Measurements from ENCODE around the gene CDKL4. TPM values are rescaled to one million over a fixed set of nuclear protein-coding genes. Genes with fewer than 3 reads are reported as not detected.

The CDKL4 gene
- polyA plus RNA-seq, 1 donor from 2014 or later = not detected

- Mint-ChIP-seq H3K9me3 (no peaks in the 10 kb centered on the region), H3K4me3 (no peak overlapping the region), H3K4me1 (peaks cover 16 to 21% (median 16%) of the 10 kb centered on the region in 3 donors), H3K36me3 (no peaks in the 10 kb centered on the region), H3K27me3 (no peaks in the 10 kb centered on the region), H3K27ac (peak overlapping the region in 2 of 3 donors; percentile 8 to 11)
Observed at GRCh38 chr2:39135690-39136259, 108.0 kb downstream of the CDKL4 start.

DNA sequence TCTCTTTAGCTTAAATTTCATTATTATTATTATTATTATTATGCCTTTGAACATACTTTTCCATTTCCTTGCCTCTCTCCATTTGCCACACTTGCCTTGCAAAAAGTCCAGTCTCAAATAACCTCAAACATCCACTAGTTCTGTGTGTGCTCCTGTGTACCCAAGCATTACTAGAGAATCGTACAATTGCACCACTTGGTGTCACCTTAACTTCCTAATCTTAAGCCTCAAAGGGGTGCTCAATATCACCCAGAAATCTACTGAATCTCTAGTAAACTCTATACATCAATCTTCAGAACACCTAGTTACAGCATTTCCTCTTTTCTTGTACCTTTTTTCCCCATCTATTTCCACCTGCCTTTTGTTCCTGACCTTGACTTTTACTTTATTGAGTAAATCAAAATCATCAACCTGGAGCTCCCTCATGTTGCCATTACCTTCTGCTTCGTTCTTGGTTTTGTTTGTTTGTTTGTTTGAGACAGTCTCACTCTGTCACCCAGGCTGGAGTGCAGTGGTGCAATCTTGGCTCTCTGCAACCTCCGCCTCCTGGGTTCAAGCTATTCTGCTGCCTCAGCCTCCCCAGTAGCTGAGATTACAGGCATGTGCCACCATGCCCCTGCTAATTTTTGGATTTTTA is 110.4 kb downstream of the CDKL4 start:
- Mint-ChIP-seq H3K27me3 (no peaks in the 10 kb centered on the region), H3K9me3 (no peaks in the 10 kb centered on the region), H3K27ac (no peak overlapping the region), H3K36me3 (no peaks in the 10 kb centered on the region), H3K4me3 (no peak overlapping the region), H3K4me1 (peaks cover 18 to 25% (median 22%) of the 10 kb centered on the region in 3 donors)

DNA sequence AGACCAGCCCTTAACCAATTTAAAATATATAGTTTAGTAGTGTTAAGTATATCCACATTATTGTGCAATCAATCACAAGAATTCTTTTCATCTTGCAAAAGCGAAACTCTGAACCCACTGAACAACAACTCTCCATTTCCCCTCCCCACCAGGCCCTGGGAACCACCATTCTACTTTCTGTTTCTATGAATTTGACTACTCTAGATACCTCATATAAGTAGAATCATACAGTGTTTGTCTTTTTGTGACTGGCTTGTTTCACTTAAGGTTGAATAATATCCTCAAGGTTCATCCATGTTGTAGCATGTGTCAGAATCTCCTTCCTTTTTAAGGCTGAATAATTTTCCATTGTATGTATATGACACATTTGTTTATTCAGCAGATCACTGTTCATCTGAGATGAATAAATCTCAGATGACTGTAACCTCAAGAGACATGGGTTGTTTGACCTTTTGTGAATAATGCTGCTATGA is 114.8 kb downstream of the CDKL4 start:
- H3K36me3 Mint-ChIP-seq = no peaks in the 10 kb centered on the region
- H3K27ac Mint-ChIP-seq = peak overlapping the region; percentile 86 to 97 (median 91)
- H3K4me1 Mint-ChIP-seq = peaks cover 35 to 38% (median 37%) of the 10 kb centered on the region in 3 donors
- H3K27me3 Mint-ChIP-seq = no peaks in the 10 kb centered on the region
- H3K4me3 Mint-ChIP-seq = peak overlapping the region; percentile 23 to 86 (median 56)
- H3K9me3 Mint-ChIP-seq = no peaks in the 10 kb centered on the region

DNA sequence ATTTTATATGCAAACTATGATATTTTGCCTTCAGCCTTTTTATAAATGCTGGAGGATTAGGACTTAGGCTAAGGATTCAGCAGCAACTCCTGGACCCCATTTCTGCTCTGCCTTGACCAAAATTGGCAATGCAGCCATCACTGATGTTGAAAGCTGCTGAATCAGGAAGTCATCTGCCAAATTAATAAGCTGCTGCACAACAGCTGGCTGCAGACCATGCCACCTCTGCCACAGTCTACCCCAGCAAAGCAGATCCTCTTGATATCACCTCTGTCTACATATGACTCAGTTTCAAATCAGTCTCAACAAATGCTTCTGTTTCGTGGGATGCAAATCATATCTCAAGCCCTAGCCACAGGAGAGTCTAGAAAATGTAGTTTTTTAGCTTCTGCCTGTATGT is 115.8 kb downstream of the CDKL4 start:
- Mint-ChIP-seq H3K9me3 (no peaks in the 10 kb centered on the region), H3K36me3 (no peaks in the 10 kb centered on the region), H3K27me3 (no peaks in the 10 kb centered on the region), H3K4me3 (peak overlapping the region; percentile 44 to 70 (median 56)), H3K4me1 (peaks cover 31 to 39% (median 37%) of the 10 kb centered on the region in 3 donors), H3K27ac (peak overlapping the region; percentile 29 to 97 (median 44))

Other genes starting within 250 kb of the CDKL4 start
- 13.7 TPM for gene SOS1, start 122.9 kb downstream of the CDKL4 start, polyA plus RNA-seq
- 1.1 TPM for gene MAP4K3, start 193.3 kb upstream of the CDKL4 start, polyA plus RNA-seq